ENCODE results near the gene SMAD5.

The SMAD5 gene

DNA sequence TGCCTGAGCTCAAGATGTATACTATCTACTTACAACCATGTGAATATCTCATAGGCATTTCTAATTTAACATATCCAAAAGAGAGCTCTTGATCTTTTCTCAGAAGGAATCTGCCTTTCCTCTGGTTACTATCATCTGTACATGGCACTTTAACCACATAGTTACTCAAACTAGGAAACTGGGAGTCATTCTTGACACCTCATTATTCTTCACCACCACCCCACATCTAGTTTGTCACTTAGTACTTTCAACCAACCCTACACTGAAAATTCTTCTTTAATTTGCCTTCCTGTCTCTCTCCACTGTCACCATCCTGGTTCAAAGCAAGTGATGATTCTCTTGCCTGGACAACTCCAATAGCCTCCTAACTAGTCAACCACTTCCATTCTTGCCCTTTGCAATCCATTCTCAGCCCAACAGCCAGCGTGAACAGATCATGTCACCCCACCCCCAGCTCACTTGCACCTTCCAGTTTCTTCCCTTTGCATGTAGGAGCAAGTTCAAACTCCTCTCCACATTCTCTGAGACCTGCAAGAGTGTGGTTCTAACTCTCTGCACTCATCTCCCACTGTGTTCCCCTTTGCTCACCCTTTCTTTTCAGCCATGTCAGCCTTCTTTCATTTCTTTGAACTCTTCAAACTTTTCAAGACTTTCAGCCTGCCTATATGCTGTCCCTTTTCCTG, 17.3 kb upstream of the SMAD5 start:
- DNase-seq (ENCODE audit: low read depth) = no peak

DNA sequence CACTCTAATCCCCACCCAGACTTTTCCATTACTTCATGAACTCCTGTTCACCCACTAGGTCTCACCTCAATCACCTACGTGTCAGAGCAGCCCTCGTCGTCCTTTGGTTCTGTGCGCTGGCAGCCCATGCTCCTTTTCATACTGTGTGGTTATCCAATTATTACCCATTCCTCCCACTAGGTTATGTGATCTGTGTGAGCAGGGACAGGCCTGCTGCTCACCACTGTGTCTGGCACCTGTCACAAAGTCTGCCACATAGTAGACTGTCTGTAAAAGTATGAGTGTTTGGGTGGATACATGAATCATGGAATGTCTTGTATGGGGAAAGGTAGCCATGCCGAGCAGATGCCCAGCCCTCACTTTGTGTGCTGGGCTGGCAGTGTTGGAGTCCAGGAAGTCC, 12.1 kb upstream of the SMAD5 start:
- DNase-seq (ENCODE audit: low read depth) = no peak

DNA sequence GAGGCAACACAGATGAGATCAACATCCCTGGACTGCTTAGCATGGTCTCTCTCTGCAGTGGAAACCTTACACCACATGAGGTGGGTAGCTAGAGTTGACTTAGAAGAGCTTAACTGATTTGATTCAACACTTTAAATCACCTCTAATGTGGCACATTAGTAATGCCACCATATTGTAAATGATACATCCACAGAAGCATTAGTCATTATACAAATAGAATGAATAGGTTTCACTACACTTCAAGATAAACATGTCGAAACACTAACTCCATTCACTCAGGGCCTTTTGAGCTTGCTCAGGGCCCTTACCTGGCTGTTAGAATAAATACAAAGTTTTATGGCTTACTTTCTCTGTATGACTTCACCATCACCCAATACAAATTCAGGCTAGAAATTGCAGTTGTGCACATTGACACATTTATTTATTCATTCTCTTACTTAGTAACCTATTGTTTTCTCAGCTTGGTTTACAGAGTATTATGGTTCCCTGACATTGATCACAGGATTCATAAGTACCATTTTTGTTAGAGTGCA, 9.3 kb upstream of the SMAD5 start:
- DNase-seq (ENCODE audit: low read depth) = no peak

DNA sequence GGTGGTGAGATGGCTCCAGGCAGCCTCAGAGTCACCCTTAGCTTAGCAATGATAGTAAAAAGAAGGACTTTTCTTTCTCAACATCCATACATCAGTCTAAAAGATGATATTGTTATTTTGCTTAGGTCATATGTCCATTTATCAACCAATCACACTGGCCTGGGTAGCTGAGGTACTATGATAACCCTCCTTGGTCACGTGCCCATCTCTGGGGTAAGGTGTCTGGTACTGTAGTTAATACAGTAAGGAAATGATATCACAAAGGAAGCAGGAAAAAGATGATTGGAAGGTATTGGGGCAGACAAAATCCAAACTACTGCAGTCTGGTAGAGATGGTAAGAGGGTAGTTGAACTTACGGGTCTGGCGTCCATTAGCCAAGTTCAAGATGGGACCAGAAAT, 5.1 kb upstream of the SMAD5 start:
- no peak for DNase-seq (ENCODE audit: low read depth)

DNA sequence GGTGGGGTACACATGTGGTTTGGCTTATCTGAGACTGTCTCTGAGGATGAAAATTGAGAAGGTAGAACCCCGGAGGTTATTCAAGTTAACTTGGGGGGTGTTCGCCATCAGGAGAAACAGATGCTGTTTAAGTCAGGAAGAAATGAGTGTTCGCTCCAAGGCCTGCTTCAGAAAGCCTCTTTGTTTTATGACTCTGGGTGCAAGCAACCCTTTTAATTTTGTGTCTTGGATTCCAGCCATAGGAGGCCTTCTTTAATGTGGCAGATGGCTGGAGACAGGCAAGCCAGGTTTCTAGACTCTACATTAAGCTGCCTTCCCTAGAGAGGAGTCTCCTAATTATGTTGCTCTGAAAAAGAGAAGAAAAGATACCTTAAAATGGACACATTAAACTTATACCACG, 4.2 kb upstream of the SMAD5 start:
- DNase-seq (ENCODE audit: low read depth) = no peak

DNA sequence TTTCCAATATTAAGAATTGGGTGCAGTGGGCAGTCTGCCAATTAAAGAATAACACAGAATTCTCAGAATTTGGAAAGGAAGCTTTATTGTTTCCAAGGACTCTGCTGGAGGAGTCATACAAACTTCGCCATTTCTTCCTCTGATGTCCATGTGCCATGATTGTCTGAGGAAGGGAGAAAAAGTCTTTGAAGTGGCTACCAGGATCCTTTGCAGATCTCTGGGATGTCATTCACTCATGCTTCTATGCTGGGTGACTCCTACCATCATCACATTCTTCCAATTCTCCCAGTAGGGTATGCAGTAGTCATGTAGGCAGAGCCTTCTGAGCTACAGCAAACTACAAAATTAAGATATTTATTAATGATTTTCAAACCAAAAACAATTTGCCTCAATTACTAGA, 3.2 kb upstream of the SMAD5 start:
- no peak for DNase-seq (ENCODE audit: low read depth)

DNA sequence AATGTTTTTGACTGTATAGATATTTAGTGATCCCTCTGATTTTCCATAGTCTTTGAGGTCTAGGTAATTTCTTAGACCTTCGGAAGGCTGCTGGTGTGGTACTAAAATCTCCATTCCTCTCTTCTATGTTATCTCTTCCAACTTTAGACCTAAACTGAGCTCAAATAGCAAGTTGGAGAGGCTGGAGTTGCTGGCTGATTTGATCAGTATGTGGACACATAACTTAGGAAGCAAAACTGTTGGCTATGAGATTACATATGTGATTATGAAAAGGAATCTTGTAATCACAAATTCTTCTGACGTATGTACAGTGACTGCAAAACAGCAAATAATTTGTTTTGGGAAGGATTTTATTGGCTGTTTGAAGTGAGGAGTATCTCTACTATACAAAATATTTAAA, 2.1 kb upstream of the SMAD5 start:
- no peak for DNase-seq (ENCODE audit: low read depth)

DNA sequence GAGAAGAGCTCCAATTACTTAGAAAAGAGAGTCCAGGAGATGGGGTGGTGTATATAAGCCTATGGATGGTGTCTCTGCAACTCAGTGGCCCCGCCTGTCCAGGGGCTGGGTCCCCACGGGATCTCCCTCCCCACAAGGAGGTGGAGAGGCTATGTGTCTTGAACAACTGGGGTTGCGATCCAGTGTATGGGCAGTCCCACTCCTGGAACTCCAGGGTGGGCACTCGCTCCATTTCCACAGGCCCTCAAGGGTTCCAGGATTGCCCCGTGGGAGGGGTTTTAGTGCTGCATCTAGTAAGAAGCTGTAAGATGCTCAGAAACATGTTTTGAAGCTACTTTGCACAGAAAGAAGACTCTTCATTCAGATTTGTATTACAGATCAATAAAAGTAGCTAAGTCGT, 558 bp upstream of the SMAD5 start:
- DNase-seq (ENCODE audit: low read depth) = no peak

DNA sequence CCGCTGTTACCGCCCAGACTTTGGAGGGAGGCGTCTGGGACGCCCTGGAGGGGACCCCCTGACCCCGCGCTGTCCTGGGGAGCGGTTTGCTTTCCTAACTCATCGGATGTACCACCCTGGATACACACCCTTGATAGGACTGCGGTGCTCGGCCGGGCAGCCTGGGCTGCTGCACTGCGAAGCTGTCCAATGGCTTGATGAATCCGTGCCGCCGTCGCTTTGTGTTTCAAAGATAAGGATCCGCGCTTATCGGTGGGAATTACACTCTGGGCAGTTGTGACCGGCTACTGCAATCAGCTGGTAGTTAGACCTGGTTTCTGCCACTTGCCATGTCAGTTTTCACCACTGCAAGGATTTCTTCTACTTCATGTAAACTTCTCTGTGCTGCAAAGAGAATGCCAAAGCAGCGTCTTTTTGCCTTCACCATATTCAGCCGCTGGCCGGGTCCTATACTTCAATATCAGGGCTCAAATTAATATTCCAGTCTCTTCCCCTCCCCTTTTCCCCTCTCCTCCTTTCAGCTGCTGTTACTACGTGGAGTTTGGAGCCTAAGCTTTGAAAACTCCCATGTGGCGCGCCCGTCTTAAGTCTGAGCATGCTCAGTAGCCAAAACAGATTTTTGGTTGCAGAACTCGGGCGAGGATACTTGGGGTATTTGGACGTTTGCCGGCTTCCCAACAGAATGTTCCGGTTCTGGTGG, 727 bp downstream of the SMAD5 start:
- DNase-seq (ENCODE audit: low read depth) = no peak

DNA sequence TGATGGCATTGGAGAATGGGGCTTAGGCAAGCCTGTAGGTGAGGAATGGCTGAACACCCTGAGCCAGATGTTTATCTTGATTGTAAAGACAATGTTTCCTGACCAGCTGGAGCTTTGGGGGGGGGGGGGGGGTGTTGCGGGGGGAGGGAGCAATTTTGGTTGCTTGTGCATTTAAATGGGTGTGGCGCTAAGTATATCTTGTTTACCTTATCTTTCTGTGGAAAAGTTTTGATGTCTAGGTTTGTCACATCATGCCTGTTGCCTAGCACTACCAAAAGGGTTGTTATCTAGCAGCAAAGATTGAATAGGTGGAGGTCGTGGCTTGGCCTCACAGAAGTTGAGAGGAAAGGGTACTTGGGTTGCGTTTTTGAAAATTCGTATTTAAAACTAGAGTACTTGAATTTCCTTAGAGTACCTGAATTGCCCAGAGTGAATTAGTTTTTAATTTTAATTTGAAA, 1.3 kb downstream of the SMAD5 start:
- no peak for DNase-seq (ENCODE audit: low read depth)

DNA sequence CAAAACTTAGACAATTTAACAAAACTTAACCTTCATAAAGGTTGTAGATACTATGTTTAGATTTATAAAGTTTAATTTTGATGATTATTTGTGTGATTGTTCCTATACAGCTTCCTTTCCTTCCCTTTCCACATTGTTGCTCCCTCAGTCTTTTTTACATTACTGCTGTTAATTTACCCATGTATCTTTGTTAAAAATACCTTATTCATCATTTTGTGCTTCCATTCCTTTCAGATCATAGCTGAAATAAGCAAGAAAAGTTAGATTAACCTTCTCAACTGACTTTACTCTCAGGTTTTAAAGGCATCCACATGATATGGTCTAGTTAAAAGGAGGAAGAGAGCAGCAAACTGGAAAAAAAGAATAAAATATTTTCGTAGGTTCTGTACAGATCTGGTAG, 2.0 kb downstream of the SMAD5 start:
- no peak for DNase-seq (ENCODE audit: low read depth)

DNA sequence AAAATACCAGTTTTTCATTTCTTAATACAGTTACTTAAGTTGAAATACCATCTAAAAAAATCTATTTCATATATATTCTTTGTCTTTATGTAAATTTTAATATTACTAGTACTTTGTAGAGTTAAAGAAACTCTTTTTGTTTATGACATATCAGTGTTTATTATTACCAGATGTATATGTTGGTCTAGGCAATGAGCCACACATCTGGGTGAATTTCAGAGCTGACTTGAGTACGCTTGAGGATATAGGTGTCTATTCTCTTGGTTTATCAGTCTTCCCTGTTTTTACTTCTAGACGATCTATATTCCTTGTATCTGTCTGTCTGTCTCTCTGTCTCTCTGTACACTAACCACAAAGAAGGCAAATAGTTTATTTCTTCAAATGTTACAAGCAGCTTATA, 2.9 kb downstream of the SMAD5 start:
- no peak for DNase-seq (ENCODE audit: low read depth)

DNA sequence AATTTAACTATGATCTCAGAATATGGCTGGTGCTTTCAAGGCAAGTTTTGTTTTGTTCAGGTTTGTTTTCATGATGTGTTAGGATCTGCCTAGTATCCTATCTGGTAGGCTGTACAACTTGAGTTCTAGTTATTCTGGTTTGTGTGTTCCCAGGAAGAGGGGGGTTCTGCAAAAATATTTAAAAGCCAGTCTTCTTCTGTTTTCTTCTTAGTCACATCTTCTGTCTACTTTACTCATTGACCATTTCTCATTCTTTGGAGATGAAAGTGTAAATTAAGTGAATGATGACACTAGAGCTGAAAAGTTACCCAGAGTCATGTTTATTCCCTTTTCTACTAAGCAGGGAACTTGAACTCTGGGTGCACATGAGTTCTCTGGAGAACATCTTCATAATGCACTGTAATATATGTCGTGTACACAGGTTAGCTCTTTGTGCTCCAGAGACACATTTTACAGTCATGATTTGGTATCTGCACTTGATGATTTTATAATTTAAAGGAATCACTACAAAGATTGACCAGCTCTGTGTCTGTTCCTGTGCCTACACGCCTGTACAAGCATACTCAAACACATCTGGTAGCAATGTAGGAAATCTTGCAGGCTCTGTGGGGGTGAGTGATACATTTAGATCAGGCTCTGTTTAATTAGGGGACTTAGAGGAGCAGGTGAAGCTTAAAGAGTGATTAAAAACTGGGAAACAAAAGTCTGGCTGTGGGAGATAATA, 5.0 kb downstream of the SMAD5 start:
- no peak for DNase-seq (ENCODE audit: low read depth)

DNA sequence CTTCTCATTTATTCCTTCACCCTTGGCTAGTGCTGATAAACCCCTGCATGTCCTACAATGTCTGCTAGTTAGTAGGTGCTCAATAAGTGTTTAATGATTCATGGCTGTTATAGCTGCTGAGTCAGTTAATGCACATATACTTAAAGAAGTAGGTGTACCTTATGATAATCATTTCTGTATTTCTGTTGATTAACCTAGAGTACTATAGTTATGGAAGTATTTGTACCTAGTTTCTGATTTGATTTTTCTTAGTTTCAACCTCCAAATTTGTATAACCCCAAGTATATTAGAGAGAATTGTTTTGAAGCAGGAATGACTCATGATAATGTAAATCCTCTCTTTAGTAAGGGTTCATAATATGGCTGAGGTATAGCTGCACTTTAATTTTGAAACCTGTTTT, 8.9 kb downstream of the SMAD5 start:
- DNase-seq (ENCODE audit: low read depth) = no peak

DNA sequence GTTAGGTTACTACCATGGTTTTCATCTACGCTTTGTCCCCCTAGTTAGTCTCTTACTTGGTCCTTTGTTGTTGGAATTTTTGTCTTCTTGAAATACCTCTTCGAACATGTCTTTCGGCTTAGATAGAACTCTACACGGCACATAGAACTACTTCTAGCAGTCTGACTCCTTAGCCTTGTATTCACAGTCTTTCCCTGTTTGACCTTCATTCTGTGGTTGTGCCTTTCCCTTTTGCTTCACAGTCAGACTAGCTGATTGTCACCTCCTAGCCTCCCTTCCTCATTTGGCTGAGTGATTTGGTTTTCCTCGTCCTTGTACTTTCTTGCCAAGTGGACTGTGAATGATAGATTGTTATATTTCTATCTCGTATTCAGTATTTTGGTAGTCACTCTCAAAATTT, 10.7 kb downstream of the SMAD5 start:
- no peak for DNase-seq (ENCODE audit: low read depth)

DNA sequence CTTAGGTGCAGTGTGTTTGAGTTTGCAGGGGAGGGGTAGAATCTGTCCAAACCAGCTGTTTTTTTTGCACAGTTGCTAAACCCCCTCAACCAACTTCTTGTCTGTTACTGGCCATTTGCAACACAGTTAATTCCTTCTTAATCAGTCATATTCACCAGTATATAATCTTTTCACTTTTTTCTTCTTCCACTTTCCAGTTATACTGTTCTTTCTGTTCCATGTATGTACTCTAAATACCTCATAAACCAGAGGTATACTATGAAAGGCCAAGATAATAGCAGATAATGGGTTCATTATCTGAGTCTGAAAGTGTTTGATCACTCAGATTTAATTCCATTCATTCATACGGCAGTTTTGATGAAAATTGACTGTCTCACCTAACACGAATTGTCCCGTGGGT, 11.1 kb downstream of the SMAD5 start:
- no peak for DNase-seq (ENCODE audit: low read depth)

DNA sequence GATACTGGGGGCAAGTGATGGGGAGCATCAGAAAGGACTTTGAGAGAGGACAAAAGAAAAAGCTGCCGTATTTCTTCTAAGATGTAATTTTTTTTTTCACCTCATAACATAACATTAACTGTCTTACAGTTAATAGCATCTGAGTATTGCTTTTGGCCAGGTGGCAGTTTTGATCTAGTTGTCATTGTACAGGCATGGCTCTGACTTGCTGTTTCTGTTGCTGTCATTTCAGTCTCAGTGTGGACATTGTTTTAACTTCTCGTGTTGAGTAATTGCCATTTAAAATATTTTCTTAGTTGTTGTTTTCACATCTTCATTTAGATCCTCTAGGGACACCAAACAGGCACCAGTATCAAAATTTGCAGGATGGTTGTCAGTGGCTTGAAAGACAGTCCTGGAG, 12.4 kb downstream of the SMAD5 start:
- DNase-seq (ENCODE audit: low read depth) = no peak

DNA sequence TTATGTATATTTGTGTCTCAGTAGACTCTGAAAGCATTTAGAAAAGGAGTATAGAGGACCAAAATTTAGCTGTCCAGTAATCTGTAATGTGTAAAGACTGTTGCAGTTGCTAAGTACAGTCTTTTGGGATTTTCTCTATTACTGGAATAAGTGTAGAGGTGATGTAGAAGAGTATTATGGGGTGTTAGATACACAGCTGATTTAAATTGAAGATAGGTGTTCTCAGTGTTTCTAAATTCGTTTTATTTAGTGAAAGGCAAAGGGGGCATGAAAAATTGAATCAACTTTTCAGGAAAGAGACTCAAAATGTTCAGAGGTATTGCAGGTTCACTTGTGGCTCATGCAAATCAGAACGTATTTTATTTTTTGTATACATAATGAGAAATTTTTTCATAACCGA, 13.6 kb downstream of the SMAD5 start:
- no peak for DNase-seq (ENCODE audit: low read depth)

DNA sequence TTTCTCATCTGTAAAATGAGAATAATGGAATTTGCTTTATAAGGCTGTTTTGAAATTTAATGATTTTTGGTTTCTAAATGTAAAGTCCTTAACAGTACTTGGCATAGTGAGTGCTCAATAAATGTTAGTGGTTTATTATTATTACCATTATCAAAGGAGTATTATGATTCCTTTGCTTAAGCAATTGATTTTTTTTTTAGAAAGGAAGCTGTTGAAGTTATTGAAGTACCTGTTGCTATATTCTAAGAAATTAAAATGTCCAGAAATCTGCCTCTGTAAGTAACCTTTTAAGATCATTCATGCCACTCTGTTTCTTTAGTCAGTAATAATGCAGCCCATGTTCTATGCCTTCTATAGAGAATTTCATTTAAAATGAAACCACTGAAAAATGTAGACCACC, 15.0 kb downstream of the SMAD5 start:
- no peak for DNase-seq (ENCODE audit: low read depth)

DNA sequence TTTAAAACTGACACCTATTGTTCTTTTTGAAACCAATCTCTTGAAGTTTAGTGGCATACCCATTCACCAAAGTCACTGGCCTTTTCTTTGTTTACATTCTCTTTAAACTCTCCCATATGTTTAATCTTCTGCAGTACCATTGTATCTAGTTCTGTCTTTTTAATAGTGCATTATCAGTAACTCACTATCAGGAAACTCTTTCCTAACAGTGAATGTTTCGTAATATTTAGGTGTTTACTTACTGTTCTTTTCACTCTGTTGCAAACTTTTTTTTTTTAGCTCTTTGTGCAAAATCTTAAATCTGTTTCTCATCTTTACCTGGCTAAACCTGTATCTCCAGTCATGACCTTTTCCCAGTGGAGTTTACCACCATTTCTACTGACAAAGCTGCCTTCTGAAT, 17.2 kb downstream of the SMAD5 start:
- DNase-seq (ENCODE audit: low read depth) = no peak

DNA sequence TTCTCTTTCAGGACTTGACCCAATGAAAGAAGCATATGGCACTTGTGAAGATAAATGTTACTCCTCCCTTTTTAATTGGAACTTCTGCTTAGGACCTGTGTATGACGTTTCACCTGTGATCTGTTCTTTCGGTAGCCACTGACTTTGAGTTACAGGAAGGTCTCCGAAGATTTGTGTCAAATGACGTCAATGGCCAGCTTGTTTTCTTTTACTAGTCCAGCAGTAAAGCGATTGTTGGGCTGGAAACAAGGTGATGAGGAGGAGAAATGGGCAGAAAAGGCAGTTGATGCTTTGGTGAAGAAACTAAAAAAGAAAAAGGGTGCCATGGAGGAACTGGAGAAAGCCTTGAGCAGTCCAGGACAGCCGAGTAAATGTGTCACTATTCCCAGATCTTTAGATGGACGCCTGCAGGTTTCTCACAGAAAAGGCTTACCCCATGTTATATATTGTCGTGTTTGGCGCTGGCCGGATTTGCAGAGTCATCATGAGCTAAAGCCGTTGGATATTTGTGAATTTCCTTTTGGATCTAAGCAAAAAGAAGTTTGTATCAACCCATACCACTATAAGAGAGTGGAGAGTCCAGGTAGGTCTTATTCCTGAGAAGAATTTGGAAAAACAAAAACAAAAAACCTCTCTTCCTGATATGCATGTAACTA, 21.1 kb downstream of the SMAD5 start:
- DNase-seq (ENCODE audit: low read depth) = no peak

DNA sequence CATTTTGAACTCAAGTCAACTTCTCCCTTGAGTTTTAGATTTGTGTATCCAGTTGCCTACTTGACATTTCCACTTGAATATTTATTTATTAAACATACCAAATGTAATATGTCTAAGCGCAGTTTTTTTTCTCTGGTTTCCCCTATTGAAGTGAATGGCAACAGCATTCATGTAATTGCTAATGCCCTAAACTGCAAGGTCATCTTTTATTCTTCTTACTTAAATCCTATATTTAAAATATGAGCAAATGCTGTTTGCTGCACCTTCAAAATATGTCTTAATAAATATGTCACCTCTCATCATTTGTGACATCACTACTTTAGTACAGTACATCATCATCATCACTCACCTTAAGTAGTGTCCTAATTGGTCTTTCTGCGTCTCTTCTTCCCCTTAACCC, 22.4 kb downstream of the SMAD5 start:
- no peak for DNase-seq (ENCODE audit: low read depth)

DNA sequence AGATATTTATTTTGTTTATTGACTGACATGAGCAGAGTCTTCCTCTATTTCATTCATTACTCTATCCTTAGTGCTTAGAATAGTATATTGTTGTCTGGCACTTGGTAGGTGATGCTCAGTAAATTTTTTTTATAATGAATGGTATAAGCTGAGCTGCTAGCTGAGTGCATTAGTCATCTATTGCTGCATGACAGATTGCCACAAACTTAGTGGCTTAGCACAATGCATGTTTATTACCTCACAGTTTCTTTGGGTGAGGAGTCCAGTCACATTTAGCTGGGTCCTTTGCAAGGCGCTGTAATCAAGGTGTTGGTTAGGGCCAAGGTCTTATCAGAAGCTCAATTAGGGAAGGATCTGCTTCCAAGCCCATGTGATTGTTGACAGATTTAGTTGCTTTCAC, 23.1 kb downstream of the SMAD5 start:
- no peak for DNase-seq (ENCODE audit: low read depth)

Measured in stimulated activated CD8-positive, alpha-beta memory T cell treated with anti-CD3 and anti-CD28 coated beads, Interleukin-15, amount 100 ng/mL, for 24 hours (primary cell).